Stimulated activated CD8-positive, alpha-beta memory T cell treated with anti-CD3 and anti-CD28 coated beads, Interleukin-2, amount 100 ng/mL, for 48 hours (primary cell): ENCODE results near the gene CEACAM1.
A peak's percentile ranks its signal among the peaks of the same experiment; 100 is the strongest.
"Not testable (repeated sequence)": the region's sequence is repeated elsewhere in the genome, so short reads cannot be mapped to it uniquely, and the experiment has no call there.

Experiments
- DNase-seq, 2 donors: peaks; one replicate each; pipeline ENCODE4 v3.0.0-alpha.2; 2020; ENCODE audit warnings: low read depth in 2 of 2

Gene CEACAM1

DNA sequence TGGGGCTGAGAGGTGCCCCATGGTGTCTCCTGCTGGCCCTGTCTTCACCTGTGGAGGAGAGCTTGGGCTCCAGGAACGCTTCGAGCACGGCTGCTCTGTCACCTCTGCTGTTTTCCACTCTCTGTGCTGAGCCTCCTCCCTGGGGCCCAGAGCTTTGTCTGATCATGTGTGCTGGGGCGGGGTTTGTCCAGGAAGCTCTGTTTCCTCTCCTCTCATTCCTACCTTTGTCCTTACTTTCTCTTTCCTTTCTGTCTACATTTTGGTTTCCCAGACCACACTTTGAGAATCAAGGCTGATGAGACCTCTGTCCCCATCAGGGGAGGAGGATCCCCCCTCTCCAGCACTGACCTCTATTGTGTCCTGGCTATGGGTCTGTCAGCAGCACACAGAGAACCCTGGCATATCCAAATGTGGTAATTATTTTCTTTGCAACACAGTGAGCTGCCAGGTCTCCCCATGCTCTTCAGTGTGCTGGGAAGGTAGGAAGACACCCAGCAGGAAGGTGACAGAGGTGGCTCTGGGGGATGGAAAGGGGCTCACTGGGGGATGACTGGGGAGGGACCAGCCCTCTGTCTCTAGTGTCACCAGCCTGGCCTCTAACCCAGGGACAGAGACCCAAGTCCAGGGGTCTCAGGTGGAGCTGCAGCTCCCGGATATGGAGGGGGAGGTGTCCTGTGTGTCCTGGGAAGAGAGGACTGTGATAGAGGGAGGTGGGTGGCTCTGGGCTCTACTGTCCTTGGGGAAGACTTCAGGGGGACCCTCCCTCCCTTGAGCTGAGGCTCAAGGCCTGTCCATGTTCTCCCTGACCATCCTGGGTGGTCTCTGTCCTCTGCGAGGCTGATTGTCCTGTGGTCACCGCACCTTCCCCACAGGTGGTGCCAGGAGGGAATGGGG is at the start of gene CEACAM1:
Gene CEACAM1, minus strand, starts transcription at position 128 of the 894 bp plus-strand sequence. Its CDS starts 107 bp downstream, at position 21.
- DNase-seq: peak in 1 of 2 donors; percentile 15

GRCh38 chr19:42577016-42577415 is 48.7 kb upstream of the CEACAM1 start:
- no peak for DNase-seq

DNA sequence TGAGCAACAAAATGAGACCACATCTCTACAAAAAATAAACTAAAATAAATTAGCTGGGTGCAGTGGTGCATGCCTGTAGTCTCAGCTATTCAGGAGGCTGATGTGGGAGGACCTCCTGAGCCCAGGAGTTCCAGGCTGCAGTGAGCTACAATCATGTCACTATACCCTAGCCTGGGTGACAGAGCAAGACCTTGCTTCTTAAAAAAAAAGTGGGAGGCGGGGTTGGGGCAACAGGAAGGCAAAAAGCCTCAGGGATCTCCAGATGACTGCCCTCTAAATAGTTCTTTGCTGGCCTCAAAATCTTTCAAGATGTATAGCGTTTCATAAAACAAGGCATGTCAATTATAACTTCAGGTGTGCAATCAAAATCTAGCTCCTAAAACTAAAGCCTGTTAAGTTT is 48.0 kb upstream of the CEACAM1 start:
- no peak for DNase-seq

GRCh38 chr19:42573642-42574041 is 45.4 kb upstream of the CEACAM1 start:
- no peak for DNase-seq

GRCh38 chr19:42571116-42571515 is 42.8 kb upstream of the CEACAM1 start:
- DNase-seq: no peak

DNA sequence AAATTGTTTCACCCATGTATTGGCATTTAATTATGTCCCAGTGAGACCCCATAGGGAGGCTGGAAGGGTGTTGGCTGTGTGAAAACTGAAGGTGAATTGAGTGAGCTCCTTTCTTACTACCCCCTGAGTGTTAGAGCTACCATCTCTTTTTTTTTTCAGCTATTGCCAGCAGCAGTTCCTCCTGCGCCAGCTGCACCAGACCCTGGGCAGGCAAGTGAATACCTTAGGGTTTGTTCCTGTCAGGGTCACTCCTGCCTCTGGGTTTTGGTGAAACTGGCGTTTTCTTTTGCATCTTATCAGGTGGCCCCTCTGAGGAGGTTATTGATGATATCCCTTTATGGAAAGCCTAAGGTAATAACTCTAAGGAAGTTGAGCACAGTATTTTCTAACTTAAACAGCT is 40.9 kb upstream of the CEACAM1 start:
- no peak for DNase-seq

- no peak for DNase-seq
Measured at GRCh38 chr19:42568006-42568405, 39.7 kb upstream of the CEACAM1 start.

GRCh38 chr19:42567567-42567966 is 39.3 kb upstream of the CEACAM1 start:
- DNase-seq: no peak

GRCh38 chr19:42563352-42564210 is 35.3 kb upstream of the CEACAM1 start:
- DNase-seq: no peak

GRCh38 chr19:42561512-42561911 is 33.2 kb upstream of the CEACAM1 start:
- DNase-seq: no peak

DNA sequence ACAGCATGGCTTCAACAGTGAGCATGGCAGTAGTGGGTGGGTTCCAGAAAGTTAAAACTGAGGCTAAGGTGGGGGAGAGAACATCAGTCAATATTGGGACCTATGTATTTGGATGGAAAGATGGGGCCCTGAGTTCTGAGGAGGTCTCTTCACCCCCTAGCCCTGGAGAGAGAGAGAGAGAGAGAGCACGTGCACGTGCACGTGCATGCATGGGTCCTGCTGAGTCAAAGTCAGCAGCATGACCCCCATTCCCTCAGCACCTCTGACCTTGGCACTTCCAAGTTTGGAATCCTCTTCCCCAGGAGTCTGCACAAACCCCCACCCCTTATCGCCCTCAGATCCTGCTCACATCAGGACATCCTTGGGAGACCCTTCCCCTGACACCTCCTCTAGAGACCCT is 32.5 kb upstream of the CEACAM1 start:
- DNase-seq: no peak

- no peak for DNase-seq
Measured at GRCh38 chr19:42558450-42559150, 30.3 kb upstream of the CEACAM1 start.

- DNase-seq: not testable (repeated sequence)
Measured at GRCh38 chr19:42557386-42557871, 29.1 kb upstream of the CEACAM1 start.

DNA sequence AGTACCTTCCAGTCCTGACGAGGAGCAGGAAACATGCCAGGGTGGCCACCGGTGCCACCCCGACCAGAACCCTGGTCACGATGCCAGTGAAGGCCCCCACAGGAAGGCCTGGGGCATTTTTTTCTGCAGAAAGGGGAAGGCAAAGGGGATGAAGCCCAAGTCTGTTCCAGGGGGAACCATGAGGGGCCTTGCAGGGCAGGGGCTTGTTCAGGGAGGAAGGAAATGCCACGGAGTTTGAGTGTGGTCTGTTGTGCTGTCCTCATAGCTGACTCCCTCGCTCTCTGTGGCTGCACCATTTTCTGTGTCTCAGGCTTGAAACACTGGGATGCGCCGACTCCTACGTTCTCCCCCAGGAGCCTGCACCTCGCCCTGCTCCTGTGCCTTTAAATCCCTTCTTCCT is 27.5 kb upstream of the CEACAM1 start:
- DNase-seq: no peak

DNA sequence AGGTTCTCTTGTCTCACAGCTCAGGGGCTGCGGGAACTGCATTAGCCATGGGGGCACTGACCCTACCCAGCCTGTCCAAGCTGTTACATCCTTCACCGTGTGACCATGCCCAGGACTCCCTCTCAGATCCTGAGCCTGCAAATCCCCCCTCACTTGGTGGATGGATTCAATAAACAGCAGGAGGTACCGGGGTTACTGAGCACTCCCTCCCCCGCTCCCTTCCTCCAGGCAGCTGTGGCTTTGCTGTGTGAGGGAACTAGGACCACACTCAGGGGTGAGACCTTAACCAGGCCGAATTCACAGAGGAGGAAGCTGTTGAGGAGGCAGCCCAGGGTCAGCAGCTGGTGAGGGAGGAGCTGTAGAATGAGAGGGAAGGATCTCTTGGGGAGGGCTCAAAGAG is 27.0 kb upstream of the CEACAM1 start:
- DNase-seq: no peak

GRCh38 chr19:42554046-42554575 is 25.8 kb upstream of the CEACAM1 start:
- no peak for DNase-seq

DNA sequence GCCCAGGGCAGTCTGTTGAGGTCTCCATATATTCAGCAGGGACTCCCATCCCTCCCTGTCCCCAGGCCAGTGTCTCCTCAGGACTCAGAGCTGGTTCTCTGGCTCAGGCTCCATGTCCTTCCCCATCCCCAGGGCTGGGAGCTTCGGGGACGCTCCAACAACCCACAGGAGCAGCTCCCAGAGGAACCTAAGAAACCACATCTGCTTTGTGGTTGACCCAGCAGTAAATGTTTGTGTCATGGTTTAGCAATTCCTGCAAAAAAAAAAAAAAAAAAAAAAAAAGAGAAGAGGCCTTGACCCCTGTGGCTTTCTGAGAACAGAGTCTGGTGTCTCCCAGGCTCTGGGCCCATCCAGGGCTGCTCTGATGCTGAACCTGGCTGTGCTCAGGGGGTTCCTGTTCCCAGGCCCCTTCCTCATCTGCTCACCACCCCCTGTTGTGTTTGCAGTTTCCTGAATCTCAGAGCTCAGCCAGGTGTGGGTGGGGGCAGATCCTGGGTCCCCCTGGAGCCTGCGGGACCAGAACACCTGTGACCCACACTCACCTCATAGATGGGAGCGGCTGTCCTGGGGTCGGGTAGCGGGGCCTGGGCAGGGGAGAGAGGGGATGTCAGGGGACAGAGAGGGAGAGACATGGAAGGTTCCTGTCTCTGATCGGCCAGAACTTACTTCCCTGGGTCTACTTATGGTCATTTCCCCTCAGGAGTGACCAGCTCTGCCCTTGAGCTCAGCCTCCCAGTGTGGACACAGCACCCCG is 25.2 kb upstream of the CEACAM1 start:
- no peak for DNase-seq

DNA sequence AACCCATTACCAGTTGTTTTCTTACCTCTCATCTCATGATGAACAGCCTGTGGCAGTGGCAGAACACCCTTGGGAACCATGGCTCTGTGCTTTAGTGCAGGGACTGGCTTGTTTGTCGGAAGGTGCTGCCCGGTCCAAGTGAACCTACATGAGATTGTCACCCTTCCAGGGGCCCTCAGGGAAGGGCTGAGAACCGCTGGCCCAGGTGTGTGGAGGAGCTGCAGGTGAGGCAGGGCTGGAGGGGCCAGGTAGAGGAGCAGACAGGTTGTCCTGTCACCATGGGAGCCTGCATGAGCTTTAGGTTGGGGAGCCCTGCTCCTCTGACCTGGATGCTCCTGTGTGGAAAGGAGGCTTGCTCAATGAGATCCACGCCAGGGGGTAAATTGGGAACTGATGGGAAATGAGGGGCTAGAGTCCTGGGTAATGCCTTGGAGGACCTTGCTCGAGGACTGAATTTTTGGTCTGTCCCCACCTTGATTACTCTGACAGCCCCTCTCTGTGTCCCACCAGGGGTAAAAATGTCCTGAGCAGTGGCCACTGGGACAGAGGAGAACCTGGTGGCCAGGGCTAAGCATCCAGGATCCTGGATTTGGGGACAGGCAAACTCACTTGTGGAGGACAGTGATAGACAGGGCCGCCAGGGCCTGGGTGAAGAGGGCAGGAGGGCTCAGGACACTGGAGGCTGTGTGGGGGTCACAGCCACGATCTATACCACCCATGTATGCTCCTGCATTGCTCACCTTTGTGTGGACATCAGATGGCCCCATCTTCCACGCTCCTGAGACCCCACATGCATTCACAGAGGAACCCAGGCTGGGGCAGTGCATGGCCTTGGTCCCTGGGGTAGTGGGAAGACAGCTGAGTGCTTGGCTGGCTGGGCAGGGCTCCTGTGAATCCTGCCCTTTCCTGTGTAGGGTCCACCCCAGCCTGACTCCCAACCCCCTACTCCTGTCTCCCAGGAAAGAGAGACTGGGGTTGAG is 24.1 kb upstream of the CEACAM1 start:
- DNase-seq: no peak

- DNase-seq: not testable (repeated sequence)
Measured at GRCh38 chr19:42550521-42550920, 22.2 kb upstream of the CEACAM1 start.

GRCh38 chr19:42549067-42549466 is 20.8 kb upstream of the CEACAM1 start:
- DNase-seq: not testable (repeated sequence)
